Measurements from ENCODE around the gene ACOXL.

- no peak for TF ChIP-seq EZH2phosphoT487 (conservative IDR thresholded peaks at IDR 0.05; ENCODE audit: low read length)
- no peak for TF ChIP-seq CTCF (IDR thresholded peaks at IDR 0.05; ENCODE audit: insufficient read depth, low read length, poor library complexity, severe bottlenecking)
Measured at GRCh38 chr2:110791435-110791834, 59.1 kb downstream of the ACOXL start.
